Breast epithelium (tissue), 4 donors: Measurements from ENCODE around the gene DSCAML1. TPM values are rescaled to one million over a fixed set of nuclear protein-coding genes. Genes with fewer than 3 reads are reported as not detected.

ENCODE experiments used
- DNase-seq, 2 donors: peaks; one replicate each; pipeline ENCODE4 v3.0.0-alpha.2; 2019; ENCODE audit warnings: low spot score in 2 of 2
- H3K27ac ChIP-seq, 2 donors: fragments of 200-600 bp; sonication (generic) in 1 of 2; one replicate each; pipeline ENCODE4 v1.5.1; 2016 to 2019; ENCODE audit warnings: mild to moderate bottlenecking in 1 of 2
- H3K27me3 ChIP-seq, 2 donors: fragments of 200-600 bp; sonication (generic) in 1 of 2; one replicate each; pipeline versions ENCODE4 v1.5.1 to v1.6.0; 2017 to 2019; ENCODE audit warnings: control low read depth in 1 of 2, mild to moderate bottlenecking in 1 of 2
- H3K36me3 ChIP-seq: fragments of 200-600 bp; one replicate; pipeline ENCODE4 v1.5.1; 2019
- H3K4me1 ChIP-seq, 2 donors: fragments of 200-600 bp; sonication (generic); one replicate each; pipeline ENCODE4 v1.5.1; 2016 to 2019; ENCODE audit warnings: control low read depth in 1 of 2
- H3K4me3 ChIP-seq, 3 donors: fragments of 200-600 bp; sonication (generic); 1 replicate in 2 of 3; 2 replicates in 1 of 3; pipeline ENCODE4 v1.5.1; 2016 to 2019; ENCODE audit warnings: mild to moderate bottlenecking in 3 of 3, moderate library complexity in 2 of 3
- H3K9me3 ChIP-seq, 2 donors: fragments of 200-600 bp; sonication (generic) in 1 of 2; one replicate each; pipeline ENCODE4 v1.5.1; 2016 to 2019; ENCODE audit warnings: control low read depth in 1 of 2
- POLR2A ChIP-seq: fragments of 450-650 bp; IDR thresholded peaks from one replicate; pipeline ENCODE4 v1.6.1; 2016; ENCODE audit warnings: antibody characterized with exemption, mild to moderate bottlenecking, moderate library complexity
- POLR2AphosphoS5 ChIP-seq, 3 donors: sonication (generic); formaldehyde crosslinking; IDR thresholded peaks; one replicate each; pipeline ENCODE4 v1.6.1; 2017; ENCODE audit warnings: antibody characterized with exemption in 3 of 3
- intact Hi-C: fragments of 100-400 bp; cut with DNase I; formaldehyde crosslinking; loops from one replicate; pipeline ENCODE4 v1.15.1; 2023; ENCODE audit warnings: low total_unique reads
- total RNA-seq, 3 donors: library from RNA; depleted of rRNA; stranded (reverse); fragments of >200 nt; gene quantifications; one replicate each; pipeline ENCODE4 v1.1.0, GENCODE V29; 2016
- TF ChIP-seq, protein P1 (sequence below), 3 donors: fragments of 450-650 bp; IDR thresholded peaks; one replicate each; pipeline ENCODE4 v1.5.1; 2016 to 2017; ENCODE audit warnings: antibody characterized with exemption in 3 of 3, mild to moderate bottlenecking in 3 of 3, moderate library complexity in 3 of 3

The DSCAML1 gene
- total RNA-seq, 3 donors from 2014 or later, result 0.33 to 1.8 (median 0.64) TPM

GRCh38 chr11:117483372-117483771, 313.6 kb downstream of the DSCAML1 start:
- Histone ChIP-seq H3K36me3 (no peaks in the 10 kb centered on the region), H3K27me3 (no peaks in the 10 kb centered on the region), H3K27ac (no peak overlapping the region), H3K9me3 (no peaks in the 10 kb centered on the region), H3K4me3 (no peak overlapping the region), H3K4me1 (no peaks in the 10 kb centered on the region)
- intact Hi-C loops, result no loop called here
- DNase-seq, result no peak
- TF ChIP-seq POLR2A (no peak), POLR2AphosphoS5 (IDR thresholded peaks at IDR 0.05) (no peak)
- TF ChIP-seq, protein P1, sequence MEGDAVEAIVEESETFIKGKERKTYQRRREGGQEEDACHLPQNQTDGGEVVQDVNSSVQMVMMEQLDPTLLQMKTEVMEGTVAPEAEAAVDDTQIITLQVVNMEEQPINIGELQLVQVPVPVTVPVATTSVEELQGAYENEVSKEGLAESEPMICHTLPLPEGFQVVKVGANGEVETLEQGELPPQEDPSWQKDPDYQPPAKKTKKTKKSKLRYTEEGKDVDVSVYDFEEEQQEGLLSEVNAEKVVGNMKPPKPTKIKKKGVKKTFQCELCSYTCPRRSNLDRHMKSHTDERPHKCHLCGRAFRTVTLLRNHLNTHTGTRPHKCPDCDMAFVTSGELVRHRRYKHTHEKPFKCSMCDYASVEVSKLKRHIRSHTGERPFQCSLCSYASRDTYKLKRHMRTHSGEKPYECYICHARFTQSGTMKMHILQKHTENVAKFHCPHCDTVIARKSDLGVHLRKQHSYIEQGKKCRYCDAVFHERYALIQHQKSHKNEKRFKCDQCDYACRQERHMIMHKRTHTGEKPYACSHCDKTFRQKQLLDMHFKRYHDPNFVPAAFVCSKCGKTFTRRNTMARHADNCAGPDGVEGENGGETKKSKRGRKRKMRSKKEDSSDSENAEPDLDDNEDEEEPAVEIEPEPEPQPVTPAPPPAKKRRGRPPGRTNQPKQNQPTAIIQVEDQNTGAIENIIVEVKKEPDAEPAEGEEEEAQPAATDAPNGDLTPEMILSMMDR (IDR thresholded peaks at IDR 0.05), result no peak

DNA sequence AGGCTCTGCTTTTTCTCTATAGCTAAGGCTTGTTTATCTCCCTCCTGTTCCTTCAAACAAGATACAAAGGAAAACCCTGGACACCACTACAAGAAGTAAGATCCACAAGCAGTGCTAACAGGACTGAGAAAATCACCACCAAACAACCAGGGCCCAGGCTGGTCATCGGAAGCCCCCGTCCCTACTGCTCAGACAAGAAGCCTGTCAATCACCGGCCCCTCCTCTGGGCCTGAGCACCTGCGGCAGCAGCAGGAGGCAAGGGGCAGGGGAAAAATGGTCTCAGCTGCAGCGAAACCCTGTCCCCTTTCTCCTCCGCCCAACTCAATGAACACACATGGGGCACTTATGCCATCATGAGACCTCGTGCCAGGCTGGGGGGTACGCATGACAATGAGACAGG, 314.1 kb downstream of the DSCAML1 start:
- TF ChIP-seq POLR2A, result no peak
- TF ChIP-seq, protein P1 (IDR thresholded peaks at IDR 0.05), result no peak
- TF ChIP-seq POLR2AphosphoS5 (IDR thresholded peaks at IDR 0.05), result no peak
- intact Hi-C loops, result no loop called here
- H3K4me3 ChIP-seq, result no peak overlapping the region
- no peaks in the 10 kb centered on the region for H3K27me3 ChIP-seq
- H3K9me3 ChIP-seq, result no peaks in the 10 kb centered on the region
- DNase-seq, result no peak
- no peak overlapping the region for H3K27ac ChIP-seq
- no peaks in the 10 kb centered on the region for H3K36me3 ChIP-seq
- H3K4me1 ChIP-seq, result no peaks in the 10 kb centered on the region

DNA sequence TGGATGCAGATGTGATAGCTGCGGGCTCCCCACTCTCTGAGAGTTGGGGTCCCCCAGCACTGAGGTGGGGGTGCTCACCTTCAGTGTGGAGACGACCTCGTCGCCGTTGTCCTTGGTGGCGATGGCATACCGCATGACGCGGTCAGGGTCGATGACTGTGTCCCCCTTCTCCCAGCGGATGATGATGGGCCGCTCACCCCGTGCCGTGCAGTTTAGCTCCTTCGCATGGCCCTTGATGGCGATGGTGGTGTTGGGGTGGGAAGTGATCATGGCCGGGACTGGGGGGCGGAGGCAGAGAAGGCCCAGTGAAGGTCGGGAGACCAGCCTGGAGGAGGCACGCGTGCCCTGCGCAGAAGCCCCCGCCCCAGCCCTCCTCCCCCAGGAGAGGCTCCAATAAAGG, 315.1 kb downstream of the DSCAML1 start:
- no peaks in the 10 kb centered on the region for H3K9me3 ChIP-seq
- no peak overlapping the region for H3K4me3 ChIP-seq
- H3K27ac ChIP-seq, result no peak overlapping the region
- DNase-seq, result no peak
- TF ChIP-seq POLR2A, result no peak
- TF ChIP-seq POLR2AphosphoS5 (IDR thresholded peaks at IDR 0.05), result no peak
- TF ChIP-seq, protein P1 (IDR thresholded peaks at IDR 0.05), result no peak
- no peaks in the 10 kb centered on the region for H3K4me1 ChIP-seq
- no peaks in the 10 kb centered on the region for H3K36me3 ChIP-seq
- intact Hi-C loops, result no loop called here
- no peaks in the 10 kb centered on the region for H3K27me3 ChIP-seq

DNA sequence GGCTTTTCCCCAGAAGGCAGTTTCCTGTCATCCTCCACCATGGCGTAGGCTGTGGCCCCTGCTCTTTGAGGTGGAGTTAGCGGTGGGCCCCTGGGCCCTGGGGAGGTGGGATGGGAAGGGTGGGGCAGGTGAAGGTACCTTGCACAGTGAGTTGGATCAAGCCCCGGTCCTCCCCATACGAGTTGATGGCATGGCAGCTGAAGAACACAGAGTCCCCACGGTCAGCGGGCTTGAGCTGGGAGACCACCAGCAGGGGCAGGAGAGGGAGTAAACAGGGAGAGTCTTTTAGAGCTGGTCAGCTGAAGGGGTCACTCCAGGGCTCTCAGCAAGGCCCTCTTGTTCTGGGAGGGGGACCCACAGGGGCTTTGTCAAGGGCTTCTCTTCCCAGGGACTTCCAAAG, 316.0 kb downstream of the DSCAML1 start:
- Histone ChIP-seq H3K36me3 (no peaks in the 10 kb centered on the region), H3K4me1 (no peaks in the 10 kb centered on the region), H3K9me3 (no peaks in the 10 kb centered on the region), H3K27me3 (no peaks in the 10 kb centered on the region), H3K27ac (no peak overlapping the region), H3K4me3 (no peak overlapping the region)
- TF ChIP-seq, protein P1 (IDR thresholded peaks at IDR 0.05), result no peak
- TF ChIP-seq POLR2AphosphoS5 (IDR thresholded peaks at IDR 0.05) (no peak), POLR2A (no peak)
- intact Hi-C loops, result no loop called here
- DNase-seq, result no peak

DNA sequence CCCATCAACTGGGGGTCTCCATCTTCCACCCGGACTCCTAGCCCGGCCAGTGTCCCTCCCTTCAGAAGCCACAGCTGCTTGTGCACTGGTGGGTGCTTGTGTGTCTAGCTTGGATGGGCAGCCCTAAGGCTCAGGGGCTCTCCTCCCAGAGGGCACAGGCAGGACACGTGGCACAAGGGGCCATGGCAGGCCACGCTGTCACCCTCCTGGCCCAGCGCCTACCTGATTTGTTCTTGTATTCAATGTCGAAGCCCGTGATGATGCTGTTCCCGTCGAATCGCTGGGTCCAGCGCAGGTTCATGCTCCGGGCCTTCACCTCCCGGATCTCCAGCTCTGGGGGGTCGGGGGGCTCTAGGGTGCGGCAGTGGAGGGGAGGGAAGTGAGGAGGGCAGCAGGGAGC, 316.8 kb downstream of the DSCAML1 start:
- DNase-seq, result no peak
- Histone ChIP-seq H3K9me3 (no peaks in the 10 kb centered on the region), H3K4me1 (no peaks in the 10 kb centered on the region), H3K4me3 (no peak overlapping the region), H3K36me3 (no peaks in the 10 kb centered on the region), H3K27ac (no peak overlapping the region), H3K27me3 (no peaks in the 10 kb centered on the region)
- TF ChIP-seq, protein P1 (IDR thresholded peaks at IDR 0.05), result no peak
- no peak for TF ChIP-seq POLR2A
- TF ChIP-seq POLR2AphosphoS5 (IDR thresholded peaks at IDR 0.05), result no peak
- intact Hi-C loops, result no loop called here
